Measurements from ENCODE around the gene TAF11L14. TPM values are rescaled to one million over a fixed set of nuclear protein-coding genes. Genes with fewer than 3 reads are reported as not detected.
"Not testable (repeated sequence)": the region's sequence is repeated elsewhere in the genome, so short reads cannot be mapped to it uniquely, and the experiment has no call there.

Gene TAF11L14
- total RNA-seq: not detected

- Histone ChIP-seq H3K9me3 (no peaks in the 10 kb centered on the region), H3K27ac (no peak within 1 kb of the TSS), H3K36me3 (replicated peaks in 1 of 2; ENCODE audit: insufficient read depth in 1 of 2, low read depth in 2 of 2) (no peaks in the 10 kb centered on the region), H3K4me1 (no peaks in the 10 kb centered on the region), H3K27me3 (no peaks in the 10 kb centered on the region), H3K4me3 (no peak within 1 kb of the TSS)
- DNase-seq: no peak
- no peak for ATAC-seq
- WGBS, 2 donors: 44 to 68% methylated on average over 3 to 5 of the region's 5 CpGs
- no peak for TF ChIP-seq POLR2A (IDR thresholded peaks at IDR 0.05)
- intact Hi-C loops (cut with DNase I): no loop called here
These were observed at the start of gene TAF11L14 for GRCh38 chr5:17634160-17634559. TAF11L14 (plus strand) TSS chr5:17634460.

DNA sequence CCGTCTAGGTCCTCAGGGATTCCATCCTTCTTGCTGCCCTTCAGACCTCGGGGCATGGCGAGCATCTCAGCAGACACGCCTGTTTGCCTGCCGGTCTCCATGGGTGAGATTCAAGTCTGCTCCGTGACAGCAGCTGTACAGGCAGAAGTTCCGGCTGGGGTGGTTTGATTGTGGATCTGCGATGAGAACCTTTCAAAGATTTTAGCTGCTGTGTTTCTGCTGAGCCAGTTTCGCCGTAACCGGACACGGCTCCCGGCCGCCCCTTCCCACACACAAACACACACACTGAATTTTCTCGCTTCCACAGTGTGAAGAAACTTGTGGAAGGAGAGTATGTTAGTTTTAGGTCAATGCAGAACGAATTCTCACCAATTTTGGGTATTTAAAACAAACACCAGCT is 48.6 kb upstream of the TAF11L14 start, which contains the start of gene TAF11L7:
Gene TAF11L7 (minus strand): TSS at position 101 of the 400 bp plus-strand sequence.
- intact Hi-C loops (cut with DNase I); H3K27ac ChIP-seq; H3K9me3 ChIP-seq; H3K27me3 ChIP-seq; H3K4me1 ChIP-seq; H3K4me3 ChIP-seq; DNase-seq; H3K36me3 ChIP-seq (replicated peaks in 1 of 2; ENCODE audit: insufficient read depth in 1 of 2, low read depth in 2 of 2); ATAC-seq: not testable (repeated sequence)
- no CpG with 5 or more reads among the region's 16 CpGs for WGBS, 2 donors

DNA sequence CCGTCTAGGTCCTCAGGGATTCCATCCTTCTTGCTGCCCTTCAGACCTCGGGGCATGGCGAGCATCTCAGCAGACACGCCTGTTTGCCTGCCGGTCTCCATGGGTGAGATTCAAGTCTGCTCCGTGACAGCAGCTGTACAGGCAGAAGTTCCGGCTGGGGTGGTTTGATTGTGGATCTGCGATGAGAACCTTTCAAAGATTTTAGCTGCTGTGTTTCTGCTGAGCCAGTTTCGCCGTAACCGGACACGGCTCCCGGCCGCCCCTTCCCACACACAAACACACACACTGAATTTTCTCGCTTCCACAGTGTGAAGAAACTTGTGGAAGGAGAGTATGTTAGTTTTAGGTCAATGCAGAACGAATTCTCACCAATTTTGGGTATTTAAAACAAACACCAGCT is 43.4 kb upstream of the TAF11L14 start, which contains the start of gene TAF11L8:
Gene TAF11L8 (minus strand): TSS at position 101 of the 400 bp plus-strand sequence.
- not testable (repeated sequence) for ATAC-seq, H3K27ac ChIP-seq
- no CpG with 5 or more reads among the region's 16 CpGs for WGBS, 2 donors

GRCh38 chr5:17594255-17594654 is 40.0 kb upstream of the TAF11L14 start, which contains the start of gene TAF11L9:
TAF11L9 (minus strand) TSS chr5:17594394.
- 76 to 85% methylated on average over 11 to 13 of the region's 15 CpGs for WGBS, 2 donors
- intact Hi-C loops (cut with DNase I): not testable (repeated sequence)

More for the DNA sequence above, 43.4 kb upstream of the TAF11L14 start, which contains the start of gene TAF11L8:
- H3K4me1 ChIP-seq; H3K9me3 ChIP-seq; H3K27me3 ChIP-seq; intact Hi-C loops (cut with DNase I); DNase-seq; H3K36me3 ChIP-seq (replicated peaks in 1 of 2; ENCODE audit: insufficient read depth in 1 of 2, low read depth in 2 of 2); H3K4me3 ChIP-seq: not testable (repeated sequence)

DNA sequence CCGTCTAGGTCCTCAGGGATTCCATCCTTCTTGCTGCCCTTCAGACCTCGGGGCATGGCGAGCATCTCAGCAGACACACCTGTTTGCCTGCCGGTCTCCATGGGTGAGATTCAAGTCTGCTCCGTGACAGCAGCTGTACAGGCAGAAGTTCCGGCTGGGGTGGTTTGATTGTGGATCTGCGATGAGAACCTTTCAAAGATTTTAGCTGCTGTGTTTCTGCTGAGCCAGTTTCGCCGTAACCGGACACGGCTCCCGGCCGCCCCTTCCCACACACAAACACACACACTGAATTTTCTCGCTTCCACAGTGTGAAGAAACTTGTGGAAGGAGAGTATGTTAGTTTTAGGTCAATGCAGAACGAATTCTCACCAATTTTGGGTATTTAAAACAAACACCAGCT is 36.5 kb upstream of the TAF11L14 start, which contains the start of gene TAF11L10:
Gene TAF11L10 (minus strand): TSS at position 101 of the 400 bp plus-strand sequence.
- H3K4me3 ChIP-seq; intact Hi-C loops (cut with DNase I); H3K27ac ChIP-seq; H3K9me3 ChIP-seq; DNase-seq; ATAC-seq; H3K27me3 ChIP-seq; H3K4me1 ChIP-seq; H3K36me3 ChIP-seq (replicated peaks in 1 of 2; ENCODE audit: insufficient read depth in 1 of 2, low read depth in 2 of 2): not testable (repeated sequence)
- WGBS, 2 donors: no CpG with 5 or more reads among the region's 15 CpGs

More at GRCh38 chr5:17594255-17594654, 40.0 kb upstream of the TAF11L14 start, which contains the start of gene TAF11L9:
- not testable (repeated sequence) for ATAC-seq; H3K9me3 ChIP-seq; H3K36me3 ChIP-seq (replicated peaks in 1 of 2; ENCODE audit: insufficient read depth in 1 of 2, low read depth in 2 of 2); DNase-seq; H3K27ac ChIP-seq; H3K4me3 ChIP-seq; H3K27me3 ChIP-seq; H3K4me1 ChIP-seq

GRCh38 chr5:17603880-17604279 is 30.4 kb upstream of the TAF11L14 start, which contains the start of gene TAF11L11:
TAF11L11 (plus strand) TSS chr5:17604183.
- H3K27ac ChIP-seq: not testable (repeated sequence)

GRCh38 chr5:17604951-17605350 is 29.3 kb upstream of the TAF11L14 start:
- Histone ChIP-seq H3K27ac (no peak overlapping the region), H3K27me3 (no peaks in the 10 kb centered on the region), H3K4me1 (no peaks in the 10 kb centered on the region), H3K4me3 (no peak overlapping the region), H3K9me3 (no peaks in the 10 kb centered on the region), H3K36me3 (replicated peaks in 1 of 2; ENCODE audit: insufficient read depth in 1 of 2, low read depth in 2 of 2) (no peaks in the 10 kb centered on the region)
- no peak for ATAC-seq
- DNase-seq: no peak
- intact Hi-C loops (cut with DNase I): no loop called here
- 73 to 86% methylated on average over 14 of the region's 14 CpGs for WGBS, 2 donors
- no peak for TF ChIP-seq POLR2A (IDR thresholded peaks at IDR 0.05)
- TF ChIP-seq, protein P1, sequence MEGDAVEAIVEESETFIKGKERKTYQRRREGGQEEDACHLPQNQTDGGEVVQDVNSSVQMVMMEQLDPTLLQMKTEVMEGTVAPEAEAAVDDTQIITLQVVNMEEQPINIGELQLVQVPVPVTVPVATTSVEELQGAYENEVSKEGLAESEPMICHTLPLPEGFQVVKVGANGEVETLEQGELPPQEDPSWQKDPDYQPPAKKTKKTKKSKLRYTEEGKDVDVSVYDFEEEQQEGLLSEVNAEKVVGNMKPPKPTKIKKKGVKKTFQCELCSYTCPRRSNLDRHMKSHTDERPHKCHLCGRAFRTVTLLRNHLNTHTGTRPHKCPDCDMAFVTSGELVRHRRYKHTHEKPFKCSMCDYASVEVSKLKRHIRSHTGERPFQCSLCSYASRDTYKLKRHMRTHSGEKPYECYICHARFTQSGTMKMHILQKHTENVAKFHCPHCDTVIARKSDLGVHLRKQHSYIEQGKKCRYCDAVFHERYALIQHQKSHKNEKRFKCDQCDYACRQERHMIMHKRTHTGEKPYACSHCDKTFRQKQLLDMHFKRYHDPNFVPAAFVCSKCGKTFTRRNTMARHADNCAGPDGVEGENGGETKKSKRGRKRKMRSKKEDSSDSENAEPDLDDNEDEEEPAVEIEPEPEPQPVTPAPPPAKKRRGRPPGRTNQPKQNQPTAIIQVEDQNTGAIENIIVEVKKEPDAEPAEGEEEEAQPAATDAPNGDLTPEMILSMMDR (IDR thresholded peaks at IDR 0.05): no peak

More at GRCh38 chr5:17603880-17604279, 30.4 kb upstream of the TAF11L14 start, which contains the start of gene TAF11L11:
- H3K27me3 ChIP-seq; ATAC-seq; H3K36me3 ChIP-seq (replicated peaks in 1 of 2; ENCODE audit: insufficient read depth in 1 of 2, low read depth in 2 of 2); H3K4me1 ChIP-seq; DNase-seq; intact Hi-C loops (cut with DNase I); H3K9me3 ChIP-seq; H3K4me3 ChIP-seq: not testable (repeated sequence)
- WGBS, 2 donors: 44 to 54% methylated on average over 6 of the region's 6 CpGs

DNA sequence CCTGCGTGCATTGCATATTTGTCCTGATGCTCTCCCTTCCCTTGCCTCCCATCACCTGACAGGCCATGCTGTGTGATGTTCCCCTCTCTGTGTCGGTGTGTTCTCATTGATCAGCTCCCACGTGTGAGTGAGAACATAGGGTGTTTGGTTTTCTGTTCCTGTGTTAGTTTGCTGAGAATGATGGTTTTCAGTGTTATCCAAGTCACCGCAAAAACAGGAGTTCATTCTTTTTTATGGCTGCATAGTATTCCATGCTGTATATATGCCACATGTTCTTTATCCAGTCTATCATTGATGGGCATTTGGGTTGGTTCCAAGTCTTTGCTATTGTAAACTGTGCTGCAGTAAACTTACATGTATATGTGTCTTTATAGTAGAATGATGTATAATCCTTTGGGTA is 26.8 kb upstream of the TAF11L14 start:
- H3K9me3 ChIP-seq; ATAC-seq; H3K4me3 ChIP-seq; DNase-seq; H3K4me1 ChIP-seq; intact Hi-C loops (cut with DNase I); H3K27me3 ChIP-seq; H3K36me3 ChIP-seq (replicated peaks in 1 of 2; ENCODE audit: insufficient read depth in 1 of 2, low read depth in 2 of 2); H3K27ac ChIP-seq: not testable (repeated sequence)
- 54 to 74% methylated on average over 4 of the region's 4 CpGs for WGBS, 2 donors

GRCh38 chr5:17610092-17610491 is 24.2 kb upstream of the TAF11L14 start, which contains the start of gene TAF11L12:
TAF11L12 (plus strand) TSS chr5:17610392.
- 49 to 59% methylated on average over 2 of the region's 2 CpGs for WGBS, 2 donors

More at GRCh38 chr5:17610092-17610491, 24.2 kb upstream of the TAF11L14 start, which contains the start of gene TAF11L12:
- DNase-seq; ATAC-seq; intact Hi-C loops (cut with DNase I); H3K4me3 ChIP-seq; H3K27me3 ChIP-seq; H3K4me1 ChIP-seq; H3K36me3 ChIP-seq (replicated peaks in 1 of 2; ENCODE audit: insufficient read depth in 1 of 2, low read depth in 2 of 2); H3K9me3 ChIP-seq; H3K27ac ChIP-seq: not testable (repeated sequence)
